Colonic mucosa (tissue), 4 donors: Measurements from ENCODE around the gene ZNF343. TPM values are rescaled to one million over a fixed set of nuclear protein-coding genes. Genes with fewer than 3 reads are reported as not detected.
"Not testable (repeated sequence)": the region's sequence is repeated elsewhere in the genome, so short reads cannot be mapped to it uniquely, and the experiment has no call there.

Experiments used
- DNase-seq: peaks from one replicate; pipeline ENCODE4 v3.0.0-alpha.2; 2020
- H3K27ac ChIP-seq: fragments of 200-600 bp; one replicate; pipeline ENCODE4 v1.8.0; 2021
- H3K27me3 ChIP-seq: fragments of 200-600 bp; one replicate; pipeline ENCODE4 v1.8.0; 2021
- H3K36me3 ChIP-seq: fragments of 200-600 bp; one replicate; pipeline ENCODE4 v1.8.0; 2021
- H3K4me1 ChIP-seq: fragments of 200-600 bp; one replicate; pipeline ENCODE4 v1.8.0; 2021; ENCODE audit warnings: mild to moderate bottlenecking
- H3K4me3 ChIP-seq: fragments of 200-600 bp; one replicate; pipeline ENCODE4 v1.8.0; 2021
- H3K9ac ChIP-seq, 2 donors: one replicate each; pipeline ENCODE4 v1.7.0; 2013; ENCODE audit warnings: control low read depth in 2 of 2, low read depth in 2 of 2, low read length in 2 of 2
- H3K9me3 ChIP-seq: fragments of 200-600 bp; one replicate; pipeline ENCODE4 v1.8.0; 2021
- CTCF ChIP-seq: fragments of 200-600 bp; IDR thresholded peaks from one replicate; pipeline ENCODE4 v1.8.0; 2022; ENCODE audit warnings: antibody characterized with exemption, mild to moderate bottlenecking
- intact Hi-C: fragments of 100-400 bp; cut with DNase I; formaldehyde crosslinking; loops from one replicate; pipeline ENCODE4 v1.14.1; 2022
- total RNA-seq, 2 donors: library from RNA; stranded (reverse); fragmentation: NEBNext Ultra II Directional in 1 of 2; extraction: Animal tissue kit (Norgen Biotek cat#: 25700) in 1 of 2; gene quantifications; one replicate each; pipeline ENCODE4 v1.2.1, GENCODE V29; 2021
- donor health status: healthy.
- donor health status: DM: no; HTN: no; CAD: no.
- donor health status: DM: no; HTN: no; CAD: no.

The ZNF343 gene
- total RNA-seq, 2 donors from 2014 or later = 6.5 to 8.5 TPM

DNA sequence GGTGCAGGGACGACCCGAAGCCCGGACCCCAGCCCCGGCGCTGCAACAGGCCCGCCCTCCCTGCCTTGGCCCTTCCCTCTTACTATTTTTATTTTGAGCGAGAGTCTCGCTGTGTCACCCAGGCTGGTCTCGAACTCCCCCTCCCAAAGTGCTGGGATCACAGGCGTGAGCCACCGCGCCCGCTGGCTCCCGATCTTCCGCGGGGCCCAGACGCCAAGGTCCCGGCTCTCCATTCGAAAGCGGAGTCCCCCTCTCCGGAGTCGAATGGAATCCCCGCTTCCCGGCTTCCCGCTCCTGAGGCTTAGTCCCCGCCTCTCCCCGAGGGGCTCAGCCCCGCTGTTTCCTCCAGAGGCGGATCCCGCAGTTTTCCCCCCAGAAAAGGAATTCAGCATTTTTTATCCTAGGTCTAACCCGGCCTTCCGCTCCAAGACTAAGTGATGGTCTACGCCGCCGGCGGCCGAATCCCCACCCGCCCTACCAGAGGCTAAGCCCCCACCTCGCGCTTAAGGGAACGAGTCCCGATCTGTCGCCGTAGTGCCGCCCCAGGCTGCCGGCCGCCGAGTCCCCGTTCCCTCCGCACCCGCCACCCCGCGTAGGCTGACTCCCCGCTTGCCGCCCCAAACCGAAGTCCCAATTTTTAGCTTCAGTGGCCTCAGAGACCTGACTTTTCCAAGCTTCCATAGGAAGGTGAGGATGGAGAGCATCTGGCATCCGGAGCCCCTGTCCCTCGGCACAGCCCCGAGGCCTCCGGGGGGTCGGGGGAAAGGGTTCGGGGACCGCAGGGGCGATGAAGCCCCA, 16.2 kb upstream of the ZNF343 start:
- H3K4me1 ChIP-seq = no peaks in the 10 kb centered on the region
- intact Hi-C loops = loop anchor here (5.0 to 10.0 kb wide), 2 partner anchors 122 to 320 kb away; partner anchors contain the start of genes PCED1A and VPS16
- H3K9me3 ChIP-seq = no peaks in the 10 kb centered on the region
- H3K27ac ChIP-seq = peak overlapping the region; percentile 72
- peak; percentile 7 for TF ChIP-seq CTCF
- no peaks in the 10 kb centered on the region for H3K36me3 ChIP-seq
- H3K4me3 ChIP-seq = peak overlapping the region; percentile 49
- peak; percentile 44 for DNase-seq
- H3K9ac ChIP-seq = peak overlapping the region; percentile 82
- H3K27me3 ChIP-seq = no peaks in the 10 kb centered on the region

GRCh38 chr20:2523919-2524708, 15.4 kb upstream of the ZNF343 start:
- peak; percentile 98 for TF ChIP-seq CTCF
- H3K27me3 ChIP-seq = no peaks in the 10 kb centered on the region
- H3K9ac ChIP-seq = peak overlapping the region; percentile 82
- H3K4me3 ChIP-seq = peak overlapping the region; percentile 49
- H3K36me3 ChIP-seq = no peaks in the 10 kb centered on the region
- no peaks in the 10 kb centered on the region for H3K9me3 ChIP-seq
- no peaks in the 10 kb centered on the region for H3K4me1 ChIP-seq
- DNase-seq = peak; percentile 93
- intact Hi-C loops = loop anchor here (10.0 kb wide), 1 partner anchor 321 kb away; the partner anchor contains the start of genes PCED1A and VPS16
- H3K27ac ChIP-seq = peak overlapping the region; percentile 72

GRCh38 chr20:2522826-2523429, 14.2 kb upstream of the ZNF343 start:
- not testable (repeated sequence) for H3K36me3 ChIP-seq, H3K4me3 ChIP-seq, H3K9me3 ChIP-seq, H3K27me3 ChIP-seq, H3K4me1 ChIP-seq, H3K27ac ChIP-seq, DNase-seq, H3K9ac ChIP-seq
- intact Hi-C loops = loop anchor here (10.0 kb wide), 1 partner anchor 322 kb away; the partner anchor contains the start of genes PCED1A and VPS16

- TF ChIP-seq CTCF = peak; percentile 89
- H3K36me3 ChIP-seq = no peaks in the 10 kb centered on the region
- H3K4me3 ChIP-seq = no peak overlapping the region
- H3K4me1 ChIP-seq = no peaks in the 10 kb centered on the region
- intact Hi-C loops = loop anchor here (10.0 kb wide), 1 partner anchor 323 kb away; the partner anchor contains the start of genes PCED1A and VPS16
- no peaks in the 10 kb centered on the region for H3K9me3 ChIP-seq
- H3K9ac ChIP-seq = no peak overlapping the region
- DNase-seq = peak; percentile 55
- no peak overlapping the region for H3K27ac ChIP-seq
- H3K27me3 ChIP-seq = no peaks in the 10 kb centered on the region
These were observed 12.9 kb upstream of the ZNF343 start for GRCh38 chr20:2521369-2522305.

GRCh38 chr20:2520617-2521016, 11.9 kb upstream of the ZNF343 start:
- H3K4me1 ChIP-seq = no peaks in the 10 kb centered on the region
- no peak for TF ChIP-seq CTCF
- H3K4me3 ChIP-seq = no peak overlapping the region
- DNase-seq = no peak
- H3K36me3 ChIP-seq = no peaks in the 10 kb centered on the region
- H3K27me3 ChIP-seq = no peaks in the 10 kb centered on the region
- H3K27ac ChIP-seq = no peak overlapping the region
- no peaks in the 10 kb centered on the region for H3K9me3 ChIP-seq
- intact Hi-C loops = loop anchor here (10.0 kb wide), 1 partner anchor 324 kb away; the partner anchor contains the start of genes PCED1A and VPS16
- no peak overlapping the region for H3K9ac ChIP-seq
